ENCODE results near the gene MOCS1. TPM values are rescaled to one million over a fixed set of nuclear protein-coding genes. Genes with fewer than 3 reads are reported as not detected.

MOCS1 gene
- total RNA-seq, 1 donor from 2014 or later, result 16.0 TPM

Other genes with a start within 250 kb of the MOCS1 start
- 1.2 and 2.0 TPM in 2 replicates for gene KIF6, start 209.1 kb downstream of the MOCS1 start, total RNA-seq
- gene DAAM2, start 142.1 kb downstream of the MOCS1 start, total RNA-seq, result 38.4 and 50.3 TPM in 2 replicates